GM12878 (cell line): ENCODE measurements around the gene SLC25A46. TPM values are rescaled to one million over a fixed set of nuclear protein-coding genes. Genes with fewer than 3 reads are reported as not detected.

Experiments
- ATAC-seq: fragments of 200-7000 bp; cut with Tn5 transposase; 3 replicates; pipeline ENCODE4 v1.9.1; 2020; ENCODE audit warnings: mild to moderate bottlenecking, moderate library complexity
- Bru-seq: library from RNA; stranded (reverse); fragments of 400-500 nt; gene quantifications from one replicate; lab custom pipeline; 2021; lab: Mats Ljungman, UMichigan
- BruChase-seq, 2 experiments: library from RNA; stranded (reverse); fragments of 400-500 nt; gene quantifications; one replicate each; lab custom pipeline; 2021; lab: Mats Ljungman, UMichigan
- BruUV-seq: library from RNA; stranded (reverse); fragments of 400-500 nt; replicated peaks from 2 replicates; lab custom pipeline; 2021; lab: Mats Ljungman, UMichigan
- CTCF ChIA-PET: fragments of 300-600 bp; sonication (Branson Sonifier 250); formaldehyde crosslinking; extraction: SDS; loops from one replicate; lab custom pipeline; 2021; ENCODE audit warnings: inconsistent platforms; lab: Yijun Ruan, JAX
- POLR2A ChIA-PET: fragments of 350-600 bp; formaldehyde crosslinking; extraction: SDS; loops from one replicate; lab custom pipeline; 2021; ENCODE audit warnings: inconsistent platforms; lab: Charles Lee
- RAD21 ChIA-PET: fragments of 300-600 bp; sonication (Branson Sonifier 250); formaldehyde crosslinking; loops from one replicate; lab custom pipeline; 2023; ENCODE audit warnings: antibody characterized with exemption; ENCODE audit not compliant: unreplicated experiment; lab: Charles Lee
- SMC1A ChIA-PET: fragments of 300-600 bp; sonication (Branson Sonifier 250); formaldehyde crosslinking; loops from one replicate; lab custom pipeline; 2023; ENCODE audit not compliant: unreplicated experiment, uncharacterized antibody; lab: Charles Lee
- DNase-seq: peaks from one replicate; pipeline ENCODE4 v3.0.0-alpha.2; 2011; ENCODE audit warnings: low read depth, low spot score
- FAIRE-seq: peaks from 3 replicates; lab custom pipeline; 2011; peaks lifted over from hg19 to GRCh38; lab: Jason Lieb, UNC
- H2AFZ ChIP-seq: 2 replicates; pipeline ENCODE4 v1.6.0; 2011; ENCODE audit warnings: low read depth, low read length, control low read depth; ENCODE audit not compliant: control insufficient read depth
- H3K27ac ChIP-seq: 2 replicates; pipeline ENCODE4 v1.5.1; 2011; ENCODE audit warnings: control low read depth; ENCODE audit not compliant: control insufficient read depth, insufficient read depth
- H3K27me3 ChIP-seq, 2 experiments: replicated peaks in 1 of 2; 2 replicates each; pipeline versions ENCODE4 v1.6.0 to v1.6.1; 2011; ENCODE audit warnings: low read length in 1 of 2; ENCODE audit not compliant: control insufficient read depth in 2 of 2, insufficient read depth in 2 of 2
- H3K36me3 ChIP-seq, 2 experiments: 2 replicates each; pipeline ENCODE4 v1.5.1; 2011; ENCODE audit warnings: low read length in 1 of 2; ENCODE audit not compliant: control insufficient read depth in 2 of 2, insufficient read depth in 2 of 2
- H3K4me1 ChIP-seq: 2 replicates; pipeline ENCODE4 v1.6.1; 2011; ENCODE audit warnings: mild to moderate bottlenecking, low read length, moderate library complexity, mixed read lengths; ENCODE audit not compliant: control insufficient read depth, insufficient read depth
- H3K4me2 ChIP-seq: 2 replicates; pipeline ENCODE4 v1.6.0; 2011; ENCODE audit warnings: control low read depth; ENCODE audit not compliant: control insufficient read depth, insufficient read depth
- H3K4me3 ChIP-seq: fragments of 200-600 bp; sonication (generic); 2 replicates; pipeline ENCODE4 v1.5.1; 2016
- H3K79me2 ChIP-seq: 2 replicates; pipeline ENCODE4 v1.6.0; 2011; ENCODE audit warnings: low read length; ENCODE audit not compliant: control insufficient read depth, insufficient read depth
- H3K9ac ChIP-seq: 2 replicates; pipeline ENCODE4 v1.8.0; 2011; ENCODE audit warnings: low read length, control low read depth, mixed read lengths; ENCODE audit not compliant: control insufficient read depth, insufficient read depth
- H3K9me3 ChIP-seq: replicated peaks from 3 replicates; pipeline ENCODE4 v1.5.1; 2011; ENCODE audit warnings: mild to moderate bottlenecking, low read length; ENCODE audit not compliant: control insufficient read depth, insufficient read depth
- H4K20me1 ChIP-seq: 2 replicates; pipeline ENCODE4 v1.6.0; 2011; ENCODE audit not compliant: control insufficient read depth, insufficient read depth
- CREM ChIP-seq: IDR thresholded peaks from 2 replicates; pipeline ENCODE4 v1.6.1; 2014; ENCODE audit warnings: antibody characterized with exemption, low read depth
- HDAC2 ChIP-seq: fragments of 200-600 bp; sonication (generic); IDR thresholded peaks from 2 replicates; pipeline ENCODE4 v1.6.1; 2017
- IKZF1 ChIP-seq: fragments of 450-650 bp; conservative IDR thresholded peaks from 2 replicates; pipeline ENCODE4 v1.6.1; 2017; ENCODE audit warnings: antibody characterized with exemption, mild to moderate bottlenecking
- NKRF ChIP-seq: fragments of 450-650 bp; conservative IDR thresholded peaks from 2 replicates; pipeline ENCODE4 v1.6.1; 2017; ENCODE audit warnings: mild to moderate bottlenecking, moderate library complexity
- PRDM15 ChIP-seq: fragments of 450-650 bp; formaldehyde crosslinking; IDR thresholded peaks from 2 replicates; pipeline ENCODE4 v1.4.0; 2020; ENCODE audit warnings: mild to moderate bottlenecking, moderate library complexity
- SUZ12 ChIP-seq: fragments of 200-600 bp; sonication (generic); IDR thresholded peaks from one replicate; pipeline ENCODE4 v1.6.1; 2018; ENCODE audit warnings: antibody characterized with exemption, mild to moderate bottlenecking; ENCODE audit not compliant: unreplicated experiment
- ZNF207 ChIP-seq: fragments of 450-650 bp; IDR thresholded peaks from 2 replicates; pipeline ENCODE4 v1.6.1; 2014; ENCODE audit warnings: antibody characterized with exemption, mild to moderate bottlenecking, borderline replicate concordance
- WGBS: methylation state at CpG from one replicate; pipeline ENCODE4 v1.1.6; 2016; ENCODE audit warnings: low lambda C conversion rate; ENCODE audit not compliant: insufficient replicate concordance, insufficient coverage; ENCODE audit errors: missing lambda C conversion rate; 5-methylcytosine and 5-hydroxymethylcytosine counted together
- in situ Hi-C: fragments of 300-500 bp; cut with MboI; formaldehyde crosslinking; loops from 9 replicates; pipeline ENCODE4 v1.14.3; 2018; ENCODE audit warnings: mixed read lengths
- intact Hi-C: fragments of 100-400 bp; cut with micrococcal nuclease; formaldehyde crosslinking; loops from one replicate; pipeline ENCODE4 v1.14.2; 2022; ENCODE audit not compliant: unreplicated experiment
- long read RNA-seq, 2 experiments: library from polyadenylated mRNA; unstranded; transcript quantifications; one replicate each; pipeline ENCODE4 v2.0.0, GENCODE V29; 2019 to 2020
- polyA minus RNA-seq, 3 experiments: library from RNA; depleted of rRNA, polyadenylated mRNA; stranded (reverse); fragments of >200 nt; gene quantifications; 2 replicates each; pipeline ENCODE4 v1.2.3, GENCODE V29; 2011
- polyA plus RNA-seq, 11 experiments: library from polyadenylated mRNA; depleted of rRNA in 4 of 11; unstranded in 6 of 11; stranded (reverse) in 5 of 11; fragments of >200 nt; fragmentation: Nextera tagmentation in 4 of 11; fragmentation: Illumina TruSeq in 1 of 11; extraction: Ambion mirVana in 4 of 11; extraction: Trizol in 1 of 11; gene quantifications; 1 replicate in 1 of 11; 2 replicates in 10 of 11; pipeline versions ENCODE4 v1.2.1 to v1.2.3, GENCODE V29; 2011 to 2016; ENCODE audit warnings: inconsistent platforms in 2 of 11, missing spikeins in 2 of 11, low read depth in 1 of 11
- total RNA-seq, 4 experiments: library from RNA; depleted of rRNA in 3 of 4; stranded (reverse); fragments of >200 nt in 3 of 4; fragmentation: Illumina TruSeq in 1 of 4; extraction: Trizol in 1 of 4; gene quantifications; 2 replicates each; pipeline versions ENCODE4 v1.2.1 to v1.2.3, GENCODE V29; 2013 to 2021

SLC25A46 gene
- total RNA-seq (2013; cell fraction: nucleolus; rRNA removed), result 92.5 and 96.6 TPM in 2 replicates
- 77.0 and 89.3 TPM in 2 replicates for total RNA-seq (2014; rRNA removed)
- total RNA-seq (2014; rRNA removed; fragmentation: Illumina TruSeq; extraction: Trizol), result 76.7 and 79.3 TPM in 2 replicates
- 66.6 and 68.7 TPM in 2 replicates for total RNA-seq (2021)
- 22.6 TPM for polyA plus RNA-seq (2011; ENCODE audit: low read depth)
- 59.8 and 91.5 TPM in 2 replicates for polyA plus RNA-seq (2011; rRNA removed)
- 24.8 and 26.7 TPM in 2 replicates for polyA plus RNA-seq (2011; cell fraction: cytosol; rRNA removed)
- polyA plus RNA-seq (2011; cell fraction: nucleus; rRNA removed), result 31.1 and 32.8 TPM in 2 replicates
- polyA plus RNA-seq (2012), result 42.1 and 43.4 TPM in 2 replicates
- polyA plus RNA-seq (2014; fragmentation: Illumina TruSeq; extraction: Trizol), result 69.9 and 78.7 TPM in 2 replicates
- 10 to 100 TPM; 18.0 to 31.0 TPM for polyA plus RNA-seq (2014; fragmentation: Nextera tagmentation; extraction: Ambion mirVana)
- polyA plus RNA-seq (2014; rRNA removed), result 46.3 and 50.5 TPM in 2 replicates
- polyA plus RNA-seq (2016; fragmentation: Nextera tagmentation; extraction: Ambion mirVana), result 10 to 100 TPM; 86.7 to 89.6 TPM
- polyA minus RNA-seq (2011; rRNA and poly(A)+ RNA removed), result 40.5 and 75.5 TPM in 2 replicates
- polyA minus RNA-seq (2011; cell fraction: cytosol; rRNA and poly(A)+ RNA removed), result 22.7 and 26.2 TPM in 2 replicates
- 23.2 and 36.7 TPM in 2 replicates for polyA minus RNA-seq (2011; cell fraction: nucleus; rRNA and poly(A)+ RNA removed)
- Bru-seq, nascent RNA, result percentile 88 among the genes with signal in this experiment
- percentile 92 among the genes with signal in this experiment for BruChase-seq, experiment 1, labeled RNA remaining after a 6-hour chase
- percentile 93 among the genes with signal in this experiment for BruChase-seq, experiment 2, labeled RNA remaining after a 2-hour chase
- long read RNA-seq, experiment 1, full-length matches to known transcripts, result 27 of 32 reads
- long read RNA-seq, experiment 1, partial matches to known transcripts, result 0 of 32 reads
- long read RNA-seq, experiment 1, other reads (novel, unspliced or antisense), result 5 of 32 reads
- long read RNA-seq, experiment 2, full-length matches to known transcripts, result 74 of 100 reads
- long read RNA-seq, experiment 2, partial matches to known transcripts, result 13 of 100 reads
- long read RNA-seq, experiment 2, other reads (novel, unspliced or antisense), result 13 of 100 reads

- DNase-seq (peak; percentile 56), ATAC-seq (peak; percentile 91), FAIRE-seq (peak; percentile 44)
- under 1% methylated on average over 62 of the region's 62 CpGs for WGBS
- in situ Hi-C loops (loop anchor here (25.0 kb wide), 2 partner anchors 498 to 773 kb away; partner anchors contain the start of gene STARD4), intact Hi-C loops (loop anchor here (1.0 kb wide), 1 partner anchor 13 kb away; no protein-coding TSS in a partner anchor)
- ChIA-PET POLR2A (interaction anchor here (1.4 to 6.2 kb wide), 2 partner anchors 14 to 17 kb away, joined by 3 to 45 read pairs; no protein-coding TSS in a partner anchor), RAD21 (interaction anchor here (0.8 to 5.4 kb wide), 4 partner anchors 13 to 18 kb away, joined by 3 to 30 read pairs (median 8); no protein-coding TSS in a partner anchor), SMC1A (interaction anchor here (0.9 to 8.3 kb wide), 5 partner anchors 11 to 22 kb away, joined by 3 to 67 read pairs (median 9); partner anchors contain the start of gene TMEM232), CTCF (interaction anchor here (0.8 to 7.2 kb wide), 5 partner anchors 13 to 352 kb away, joined by 3 to 33 read pairs (median 15); no protein-coding TSS in a partner anchor)
- Histone ChIP-seq H3K4me1 (0 out of 2 replicates have a peak, but pooled peaks cover 3% of the 10 kb centered on the region), H3K27ac (peak within 1 kb of the TSS; percentile 90), H3K27me3 (no peaks in the 10 kb centered on the region), H3K36me3 (no peaks in the 10 kb centered on the region; a peak in 1 of 4 replicates), H3K79me2 (peaks cover 38% of the 10 kb centered on the region), H2AFZ (peak within 1 kb of the TSS; percentile 95), H3K9ac (peak within 1 kb of the TSS; percentile 96), H4K20me1 (no peaks in the 10 kb centered on the region), H3K4me3 (peak within 1 kb of the TSS; percentile 75), H3K9me3 (no peaks in the 10 kb centered on the region; the same call in 2 of the 3 replicates), H3K4me2 (peak within 1 kb of the TSS; percentile 97)
- no TSS peak for BruUV-seq
- TF ChIP-seq PRDM15 (CRISPR knock-in tag) (no peak), HDAC2 (no peak), ZNF207 (peak; percentile 71; the same call in 1 of the 2 replicates), IKZF1 (peak; percentile 83), SUZ12 (no peak), CREM (peak; percentile 83), NKRF (peak; percentile 93)
Observed at GRCh38 chr5:110738812-110739651, at the start of gene SLC25A46. TSS of gene SLC25A46 (plus strand) at chr5:110739007. CDS start at chr5:110739120, 113 bp downstream.
